GM12801 (cell line): ENCODE data around the gene UNC5B.

Source experiments
- TF ChIP-seq, protein P1 (sequence below): IDR thresholded peaks from one replicate; pipeline ENCODE4 v1.5.1; 2011; ENCODE audit warnings: control low read depth; ENCODE audit not compliant: insufficient read length; ENCODE audit errors: extremely low read depth

The UNC5B gene

DNA sequence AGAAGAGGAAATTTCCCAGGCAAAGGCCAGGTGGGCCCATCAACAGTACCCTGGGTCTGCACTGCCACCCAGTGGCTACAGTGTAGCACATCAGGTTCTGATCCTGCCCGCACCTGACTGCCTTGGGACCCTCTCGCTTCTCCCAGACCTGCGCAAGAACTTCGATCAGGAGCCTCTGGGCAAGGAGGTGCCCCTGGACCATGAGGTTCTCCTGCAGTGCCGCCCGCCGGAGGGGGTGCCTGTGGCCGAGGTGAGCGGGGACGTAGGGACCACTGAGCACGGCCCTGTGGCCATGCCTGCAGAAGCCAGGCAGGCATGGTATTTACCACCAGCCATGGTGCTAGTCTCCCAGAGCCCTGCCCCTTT, 72.8 kb downstream of the UNC5B start:
- TF ChIP-seq, protein P1, sequence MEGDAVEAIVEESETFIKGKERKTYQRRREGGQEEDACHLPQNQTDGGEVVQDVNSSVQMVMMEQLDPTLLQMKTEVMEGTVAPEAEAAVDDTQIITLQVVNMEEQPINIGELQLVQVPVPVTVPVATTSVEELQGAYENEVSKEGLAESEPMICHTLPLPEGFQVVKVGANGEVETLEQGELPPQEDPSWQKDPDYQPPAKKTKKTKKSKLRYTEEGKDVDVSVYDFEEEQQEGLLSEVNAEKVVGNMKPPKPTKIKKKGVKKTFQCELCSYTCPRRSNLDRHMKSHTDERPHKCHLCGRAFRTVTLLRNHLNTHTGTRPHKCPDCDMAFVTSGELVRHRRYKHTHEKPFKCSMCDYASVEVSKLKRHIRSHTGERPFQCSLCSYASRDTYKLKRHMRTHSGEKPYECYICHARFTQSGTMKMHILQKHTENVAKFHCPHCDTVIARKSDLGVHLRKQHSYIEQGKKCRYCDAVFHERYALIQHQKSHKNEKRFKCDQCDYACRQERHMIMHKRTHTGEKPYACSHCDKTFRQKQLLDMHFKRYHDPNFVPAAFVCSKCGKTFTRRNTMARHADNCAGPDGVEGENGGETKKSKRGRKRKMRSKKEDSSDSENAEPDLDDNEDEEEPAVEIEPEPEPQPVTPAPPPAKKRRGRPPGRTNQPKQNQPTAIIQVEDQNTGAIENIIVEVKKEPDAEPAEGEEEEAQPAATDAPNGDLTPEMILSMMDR, result no peak

DNA sequence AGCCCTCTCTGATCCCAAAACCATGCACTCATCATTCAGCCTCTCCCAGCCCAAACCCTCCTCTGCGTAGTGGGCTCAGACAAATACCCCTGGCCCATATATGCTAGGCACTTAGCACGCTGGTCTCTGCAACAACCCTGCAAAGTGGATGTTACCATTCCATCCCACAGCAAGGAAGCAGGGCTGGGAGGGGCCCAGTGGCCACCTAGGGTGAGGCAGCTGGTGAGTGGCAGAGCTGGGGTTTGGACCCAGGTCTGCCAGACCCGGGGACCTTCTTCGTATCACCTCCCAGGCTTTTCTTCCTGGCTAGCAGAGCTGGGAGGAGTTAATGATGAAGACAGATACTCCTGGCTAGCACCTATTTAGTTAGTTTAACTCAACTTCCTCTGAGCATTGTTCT, 73.6 kb downstream of the UNC5B start:
- TF ChIP-seq, protein P1, result no peak

DNA sequence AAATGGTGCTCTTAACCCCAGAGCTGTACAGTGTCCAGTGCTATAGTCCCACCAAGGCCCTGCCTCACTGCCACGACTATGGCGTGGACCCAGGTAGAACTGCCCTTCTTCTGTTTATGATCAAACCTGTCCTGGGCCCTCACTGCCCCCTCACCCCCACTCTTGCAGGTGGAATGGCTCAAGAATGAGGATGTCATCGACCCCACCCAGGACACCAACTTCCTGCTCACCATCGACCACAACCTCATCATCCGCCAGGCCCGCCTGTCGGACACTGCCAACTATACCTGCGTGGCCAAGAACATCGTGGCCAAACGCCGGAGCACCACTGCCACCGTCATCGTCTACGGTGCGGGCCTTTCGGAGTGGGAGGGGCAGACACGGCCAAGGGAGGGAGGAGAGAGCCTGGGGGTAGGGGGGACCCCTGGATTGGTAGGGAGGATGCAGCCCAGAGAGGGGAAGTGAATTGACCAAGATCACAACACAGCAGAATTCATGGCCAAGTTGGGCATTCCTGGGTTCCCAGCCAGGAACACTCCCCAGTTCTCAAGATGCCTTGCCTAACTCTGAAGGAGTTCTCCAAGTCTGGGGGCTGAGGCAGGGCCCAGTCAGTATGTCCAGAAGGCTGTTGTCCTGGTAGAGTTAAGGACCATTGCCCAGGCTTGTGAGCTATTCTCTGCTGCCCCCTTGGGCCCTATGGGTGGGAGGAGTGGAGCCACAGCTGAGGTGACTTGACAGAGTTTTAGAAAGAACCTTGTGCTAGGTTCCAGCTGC, 74.3 kb downstream of the UNC5B start:
- TF ChIP-seq, protein P1, result no peak

DNA sequence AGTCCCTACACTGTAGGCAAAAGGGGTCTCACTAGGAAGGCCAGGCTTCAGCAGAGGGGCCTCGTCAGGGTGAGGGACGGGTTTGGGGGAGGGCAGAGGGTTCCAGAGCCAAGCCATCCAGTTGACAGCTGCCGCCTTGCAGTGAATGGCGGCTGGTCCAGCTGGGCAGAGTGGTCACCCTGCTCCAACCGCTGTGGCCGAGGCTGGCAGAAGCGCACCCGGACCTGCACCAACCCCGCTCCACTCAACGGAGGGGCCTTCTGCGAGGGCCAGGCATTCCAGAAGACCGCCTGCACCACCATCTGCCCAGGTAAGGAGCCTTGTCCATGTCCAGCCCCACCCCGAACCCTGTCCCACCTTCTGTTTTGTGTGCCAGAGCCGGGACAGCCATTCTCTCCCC, 75.1 kb downstream of the UNC5B start:
- TF ChIP-seq, protein P1, result no peak

DNA sequence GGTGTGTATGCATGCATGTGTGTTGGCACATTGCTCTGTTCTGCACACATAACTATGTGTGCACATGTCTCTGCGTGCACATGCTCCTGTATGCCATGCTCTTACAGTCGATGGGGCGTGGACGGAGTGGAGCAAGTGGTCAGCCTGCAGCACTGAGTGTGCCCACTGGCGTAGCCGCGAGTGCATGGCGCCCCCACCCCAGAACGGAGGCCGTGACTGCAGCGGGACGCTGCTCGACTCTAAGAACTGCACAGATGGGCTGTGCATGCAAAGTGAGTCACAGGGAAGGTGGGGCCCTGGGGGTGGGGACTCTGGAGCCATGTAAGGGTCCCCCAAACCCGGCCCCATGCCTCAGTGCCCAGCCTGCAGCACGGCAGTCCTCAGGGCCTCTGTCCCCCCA, 76.1 kb downstream of the UNC5B start:
- TF ChIP-seq, protein P1, result no peak

DNA sequence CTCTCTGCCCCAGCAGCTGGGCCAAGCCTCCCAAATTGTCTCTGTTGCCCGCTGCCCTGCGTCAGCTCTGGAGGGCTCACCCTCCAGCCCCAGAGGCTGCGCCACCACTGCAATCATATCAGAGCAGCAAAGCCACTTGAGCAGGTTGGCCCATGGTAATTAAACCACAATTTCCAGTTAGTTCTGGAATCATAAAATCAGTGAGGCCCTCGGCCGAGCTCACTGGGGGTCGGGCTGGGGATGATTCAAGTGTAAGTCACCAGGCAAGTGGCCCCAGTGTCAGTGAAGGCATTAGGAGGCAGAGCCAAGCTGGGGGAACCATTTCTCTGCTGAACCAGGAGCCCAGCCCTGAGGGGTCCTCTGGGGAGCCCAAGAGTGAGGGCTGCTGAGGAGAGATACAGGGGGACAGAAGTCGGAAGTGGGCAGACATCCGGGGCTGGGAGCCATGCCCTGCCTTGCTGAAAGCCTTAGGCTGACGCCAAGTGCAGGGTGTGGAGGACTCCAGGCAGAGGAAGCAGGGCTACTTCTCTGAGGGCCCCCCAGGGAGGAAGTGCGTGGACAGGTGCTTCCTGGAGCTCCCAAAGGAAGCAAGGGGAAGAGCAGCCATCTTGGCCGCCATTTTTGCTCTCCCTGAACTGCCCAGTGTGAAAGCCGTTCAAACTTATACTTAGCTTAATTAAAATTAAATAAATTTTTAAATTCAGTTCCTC, 77.2 kb downstream of the UNC5B start:
- TF ChIP-seq, protein P1, result no peak

DNA sequence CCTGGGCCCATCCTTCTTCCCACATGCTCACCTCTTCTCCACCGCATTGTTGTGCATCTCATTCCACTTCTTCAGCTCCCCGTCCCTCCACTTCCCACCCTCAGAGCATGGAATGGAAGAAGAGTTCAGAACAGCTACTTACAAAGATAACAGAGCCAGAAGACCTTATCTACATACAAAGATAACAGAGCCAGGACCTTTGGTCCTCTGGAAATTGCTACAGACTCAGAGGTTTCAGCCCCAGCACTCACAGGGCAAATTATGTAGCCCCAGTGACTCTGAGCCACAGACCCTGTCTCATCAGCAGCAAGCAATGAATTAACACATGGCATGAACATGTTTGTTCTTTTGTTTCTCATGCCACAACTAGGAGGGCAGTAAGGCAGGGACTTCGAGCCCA, 78.0 kb downstream of the UNC5B start:
- TF ChIP-seq, protein P1, result no peak
